HepG2 (cell line): ENCODE results near the gene RRP12. TPM values are rescaled to one million over a fixed set of nuclear protein-coding genes. Genes with fewer than 3 reads are reported as not detected.
A peak's percentile ranks its signal among the peaks of the same experiment; 100 is the strongest.

ENCODE experiments used
- CBX5 ChIP-seq: sonication (generic); formaldehyde crosslinking; IDR thresholded peaks from 2 replicates; pipeline ENCODE4 v1.4.0; 2020; ENCODE audit warnings: missing genetic modification reagents, borderline replicate concordance
- CHCHD3 ChIP-seq: sonication (generic); formaldehyde crosslinking; IDR thresholded peaks from 2 replicates; pipeline ENCODE4 v1.8.0; 2022; ENCODE audit warnings: mild to moderate bottlenecking, missing genetic modification reagents, moderate library complexity
- HHEX ChIP-seq: IDR thresholded peaks from 2 replicates; pipeline ENCODE4 v1.6.1; 2016; ENCODE audit warnings: control low read depth
- MAF1 ChIP-seq: sonication (generic); formaldehyde crosslinking; IDR thresholded peaks from 2 replicates; pipeline ENCODE4 v1.5.0; 2020; ENCODE audit warnings: missing genetic modification reagents, borderline replicate concordance
- TRIM24 ChIP-seq: sonication (generic); formaldehyde crosslinking; IDR thresholded peaks from 2 replicates; pipeline ENCODE4 v1.8.0; 2022; ENCODE audit warnings: mild to moderate bottlenecking, missing genetic modification reagents
- ZNF557 ChIP-seq: sonication (generic); formaldehyde crosslinking; IDR thresholded peaks from 2 replicates; pipeline ENCODE4 v1.4.0; 2020; ENCODE audit warnings: missing genetic modification reagents
- ZNF564 ChIP-seq: sonication (generic); formaldehyde crosslinking; IDR thresholded peaks from 2 replicates; pipeline ENCODE4 v1.8.1; 2023; ENCODE audit warnings: mild to moderate bottlenecking, missing genetic modification reagents
- ZNF7 ChIP-seq: IDR thresholded peaks from 2 replicates; pipeline ENCODE4 v1.6.1; 2016; ENCODE audit warnings: missing biosample characterization, missing genetic modification reagents
- ZNF746 ChIP-seq: sonication (generic); formaldehyde crosslinking; IDR thresholded peaks from 2 replicates; pipeline ENCODE4 v1.8.0; 2022; ENCODE audit warnings: mild to moderate bottlenecking, missing genetic modification reagents
- ZNF790 ChIP-seq: sonication (generic); formaldehyde crosslinking; IDR thresholded peaks from 2 replicates; pipeline ENCODE4 v1.8.0; 2022; ENCODE audit warnings: missing genetic modification reagents, mild to moderate bottlenecking, borderline replicate concordance
- polyA plus RNA-seq, 8 experiments: library from polyadenylated mRNA; depleted of rRNA in 3 of 8; stranded (reverse) in 7 of 8; unstranded in 1 of 8; fragments of >200 nt; fragmentation: Illumina TruSeq in 4 of 8; extraction: Trizol in 4 of 8; gene quantifications; 2 replicates each; pipeline versions ENCODE4 v1.2.1 to v1.2.3, GENCODE V29; 2011 to 2016; ENCODE audit warnings: low read depth in 4 of 8, missing spikeins in 1 of 8, mixed read lengths in 1 of 8; ENCODE audit not compliant: insufficient read depth in 1 of 8
- total RNA-seq, 5 experiments: library from RNA; depleted of rRNA; stranded (reverse); fragments of >200 nt; fragmentation: Illumina TruSeq; extraction: Trizol; gene quantifications; 2 replicates each; pipeline ENCODE4 v1.2.3, GENCODE V29; 2016; ENCODE audit warnings: low read depth in 1 of 5
- TF ChIP-seq, protein P1 (sequence below): sonication (generic); formaldehyde crosslinking; IDR thresholded peaks from 2 replicates; pipeline ENCODE4 v1.5.0; 2020; ENCODE audit warnings: mild to moderate bottlenecking, missing genetic modification reagents
- TF ChIP-seq, protein P2 (sequence below): sonication (generic); formaldehyde crosslinking; IDR thresholded peaks from 2 replicates; pipeline ENCODE4 v1.4.0; 2020; ENCODE audit warnings: missing genetic modification reagents, low read depth, mild to moderate bottlenecking, borderline replicate concordance
- TF ChIP-seq, protein P3 (sequence below): sonication (generic); formaldehyde crosslinking; IDR thresholded peaks from 2 replicates; pipeline ENCODE4 v1.5.0; 2020; ENCODE audit warnings: mild to moderate bottlenecking, low read depth, missing genetic modification reagents, borderline replicate concordance
- TF ChIP-seq, protein P4 (sequence below), 2 experiments: fragments of 450-650 bp in 1 of 2; sonication (generic) in 1 of 2; formaldehyde crosslinking in 1 of 2; IDR thresholded peaks; 2 replicates each; pipeline versions ENCODE4 v1.6.1 to v1.8.0; 2016 to 2022; ENCODE audit warnings: antibody characterized with exemption in 1 of 2, mild to moderate bottlenecking in 1 of 2, missing genetic modification reagents in 1 of 2
- TF ChIP-seq, protein P5 (sequence below): IDR thresholded peaks from 2 replicates; pipeline ENCODE4 v1.6.1; 2016; ENCODE audit warnings: low read depth, control low read depth

The RRP12 gene
- total and polyA plus RNA-seq, 2 of the 13 experiments (the other 11 are each of a cell fraction or from before 2014, with no cell fraction given), result 13.2 to 39.4 TPM

DNA sequence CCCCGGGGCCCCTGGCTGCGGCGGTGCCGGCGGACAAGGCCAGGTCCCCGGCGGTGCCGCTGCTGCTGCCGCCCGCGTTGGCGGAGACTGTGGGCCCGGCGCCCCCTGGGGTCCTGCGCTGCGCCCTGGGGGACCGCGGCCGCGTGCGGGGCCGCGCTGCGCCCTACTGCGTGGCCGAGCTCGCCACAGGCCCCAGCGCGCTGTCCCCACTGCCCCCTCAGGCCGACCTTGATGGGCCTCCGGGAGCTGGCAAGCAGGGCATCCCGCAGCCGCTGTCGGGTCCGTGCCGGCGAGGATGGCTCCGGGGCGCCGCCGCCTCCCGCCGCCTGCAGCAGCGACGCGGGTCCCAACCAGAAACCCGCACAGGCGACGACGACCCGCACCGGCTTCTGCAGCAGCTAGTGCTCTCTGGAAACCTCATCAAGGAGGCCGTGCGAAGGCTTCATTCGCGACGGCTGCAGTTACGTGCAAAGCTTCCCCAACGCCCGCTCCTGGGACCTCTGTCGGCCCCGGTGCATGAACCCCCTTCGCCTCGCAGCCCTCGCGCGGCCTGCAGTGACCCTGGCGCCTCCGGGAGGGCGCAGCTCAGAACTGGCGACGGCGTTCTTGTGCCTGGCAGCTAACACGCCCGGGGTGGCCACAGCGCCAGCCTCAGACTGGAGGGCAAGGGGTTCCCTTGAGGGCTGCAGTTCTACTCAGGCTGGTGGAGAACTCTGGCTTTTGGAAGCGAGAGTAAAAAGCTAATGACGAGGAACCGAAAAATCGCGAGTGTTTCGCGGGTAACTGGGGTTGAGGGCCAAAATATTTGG lies 81.3 kb downstream of the RRP12 start (continued):
- TF ChIP-seq ZNF790 (CRISPR knock-in tag) (no peak), MAF1 (CRISPR knock-in tag) (no peak), ZNF564 (CRISPR knock-in tag) (no peak), ZNF7 (no peak), ZNF557 (CRISPR knock-in tag) (no peak), ZNF746 (CRISPR knock-in tag) (no peak), HHEX (CRISPR knock-in tag) (no peak), CHCHD3 (CRISPR knock-in tag) (no peak), CBX5 (CRISPR knock-in tag) (no peak), TRIM24 (CRISPR knock-in tag) (no peak)
- TF ChIP-seq, protein P1, sequence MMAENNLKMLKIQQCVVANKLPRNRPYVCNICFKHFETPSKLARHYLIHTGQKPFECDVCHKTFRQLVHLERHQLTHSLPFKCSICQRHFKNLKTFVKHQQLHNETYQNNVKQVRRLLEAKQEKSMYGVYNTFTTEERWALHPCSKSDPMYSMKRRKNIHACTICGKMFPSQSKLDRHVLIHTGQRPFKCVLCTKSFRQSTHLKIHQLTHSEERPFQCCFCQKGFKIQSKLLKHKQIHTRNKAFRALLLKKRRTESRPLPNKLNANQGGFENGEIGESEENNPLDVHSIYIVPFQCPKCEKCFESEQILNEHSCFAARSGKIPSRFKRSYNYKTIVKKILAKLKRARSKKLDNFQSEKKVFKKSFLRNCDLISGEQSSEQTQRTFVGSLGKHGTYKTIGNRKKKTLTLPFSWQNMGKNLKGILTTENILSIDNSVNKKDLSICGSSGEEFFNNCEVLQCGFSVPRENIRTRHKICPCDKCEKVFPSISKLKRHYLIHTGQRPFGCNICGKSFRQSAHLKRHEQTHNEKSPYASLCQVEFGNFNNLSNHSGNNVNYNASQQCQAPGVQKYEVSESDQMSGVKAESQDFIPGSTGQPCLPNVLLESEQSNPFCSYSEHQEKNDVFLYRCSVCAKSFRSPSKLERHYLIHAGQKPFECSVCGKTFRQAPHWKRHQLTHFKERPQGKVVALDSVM (CRISPR knock-in tag), result peak; percentile 59; the same call in 1 of the 2 replicates
- TF ChIP-seq, protein P2, sequence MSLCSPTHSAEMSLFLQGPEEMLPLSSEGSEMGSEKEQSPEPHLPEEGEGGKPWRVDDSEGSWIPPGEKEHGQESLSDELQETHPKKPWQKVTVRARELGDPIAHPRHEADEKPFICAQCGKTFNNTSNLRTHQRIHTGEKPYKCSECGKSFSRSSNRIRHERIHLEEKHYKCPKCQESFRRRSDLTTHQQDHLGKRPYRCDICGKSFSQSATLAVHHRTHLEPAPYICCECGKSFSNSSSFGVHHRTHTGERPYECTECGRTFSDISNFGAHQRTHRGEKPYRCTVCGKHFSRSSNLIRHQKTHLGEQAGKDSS (CRISPR knock-in tag), result no peak
- TF ChIP-seq, protein P3, sequence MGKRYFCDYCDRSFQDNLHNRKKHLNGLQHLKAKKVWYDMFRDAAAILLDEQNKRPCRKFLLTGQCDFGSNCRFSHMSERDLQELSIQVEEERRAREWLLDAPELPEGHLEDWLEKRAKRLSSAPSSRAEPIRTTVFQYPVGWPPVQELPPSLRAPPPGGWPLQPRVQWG (CRISPR knock-in tag), result no peak
- TF ChIP-seq, protein P4, sequence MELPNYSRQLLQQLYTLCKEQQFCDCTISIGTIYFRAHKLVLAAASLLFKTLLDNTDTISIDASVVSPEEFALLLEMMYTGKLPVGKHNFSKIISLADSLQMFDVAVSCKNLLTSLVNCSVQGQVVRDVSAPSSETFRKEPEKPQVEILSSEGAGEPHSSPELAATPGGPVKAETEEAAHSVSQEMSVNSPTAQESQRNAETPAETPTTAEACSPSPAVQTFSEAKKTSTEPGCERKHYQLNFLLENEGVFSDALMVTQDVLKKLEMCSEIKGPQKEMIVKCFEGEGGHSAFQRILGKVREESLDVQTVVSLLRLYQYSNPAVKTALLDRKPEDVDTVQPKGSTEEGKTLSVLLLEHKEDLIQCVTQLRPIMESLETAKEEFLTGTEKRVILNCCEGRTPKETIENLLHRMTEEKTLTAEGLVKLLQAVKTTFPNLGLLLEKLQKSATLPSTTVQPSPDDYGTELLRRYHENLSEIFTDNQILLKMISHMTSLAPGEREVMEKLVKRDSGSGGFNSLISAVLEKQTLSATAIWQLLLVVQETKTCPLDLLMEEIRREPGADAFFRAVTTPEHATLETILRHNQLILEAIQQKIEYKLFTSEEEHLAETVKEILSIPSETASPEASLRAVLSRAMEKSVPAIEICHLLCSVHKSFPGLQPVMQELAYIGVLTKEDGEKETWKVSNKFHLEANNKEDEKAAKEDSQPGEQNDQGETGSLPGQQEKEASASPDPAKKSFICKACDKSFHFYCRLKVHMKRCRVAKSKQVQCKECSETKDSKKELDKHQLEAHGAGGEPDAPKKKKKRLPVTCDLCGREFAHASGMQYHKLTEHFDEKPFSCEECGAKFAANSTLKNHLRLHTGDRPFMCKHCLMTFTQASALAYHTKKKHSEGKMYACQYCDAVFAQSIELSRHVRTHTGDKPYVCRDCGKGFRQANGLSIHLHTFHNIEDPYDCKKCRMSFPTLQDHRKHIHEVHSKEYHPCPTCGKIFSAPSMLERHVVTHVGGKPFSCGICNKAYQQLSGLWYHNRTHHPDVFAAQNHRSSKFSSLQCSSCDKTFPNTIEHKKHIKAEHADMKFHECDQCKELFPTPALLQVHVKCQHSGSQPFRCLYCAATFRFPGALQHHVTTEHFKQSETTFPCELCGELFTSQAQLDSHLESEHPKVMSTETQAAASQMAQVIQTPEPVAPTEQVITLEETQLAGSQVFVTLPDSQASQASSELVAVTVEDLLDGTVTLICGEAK (IDR thresholded peaks at IDR 0.05), result no peak
- TF ChIP-seq, protein P4 (CRISPR knock-in tag; IDR thresholded peaks at IDR 0.05), result no peak
- TF ChIP-seq, protein P5, sequence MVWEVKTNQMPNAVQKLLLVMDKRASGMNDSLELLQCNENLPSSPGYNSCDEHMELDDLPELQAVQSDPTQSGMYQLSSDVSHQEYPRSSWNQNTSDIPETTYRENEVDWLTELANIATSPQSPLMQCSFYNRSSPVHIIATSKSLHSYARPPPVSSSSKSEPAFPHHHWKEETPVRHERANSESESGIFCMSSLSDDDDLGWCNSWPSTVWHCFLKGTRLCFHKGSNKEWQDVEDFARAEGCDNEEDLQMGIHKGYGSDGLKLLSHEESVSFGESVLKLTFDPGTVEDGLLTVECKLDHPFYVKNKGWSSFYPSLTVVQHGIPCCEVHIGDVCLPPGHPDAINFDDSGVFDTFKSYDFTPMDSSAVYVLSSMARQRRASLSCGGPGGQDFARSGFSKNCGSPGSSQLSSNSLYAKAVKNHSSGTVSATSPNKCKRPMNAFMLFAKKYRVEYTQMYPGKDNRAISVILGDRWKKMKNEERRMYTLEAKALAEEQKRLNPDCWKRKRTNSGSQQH (CRISPR knock-in tag), result no peak
